Vagina (tissue), 2 donors: ENCODE data around the gene GATAD2A. TPM values are rescaled to one million over a fixed set of nuclear protein-coding genes. Genes with fewer than 3 reads are reported as not detected.

ENCODE experiments used
- DNase-seq, 2 donors: peaks; one replicate each; pipeline ENCODE4 v3.0.0-alpha.2; 2017; ENCODE audit errors: extremely low spot score in 2 of 2
- H3K27ac ChIP-seq: fragments of 200-600 bp; sonication (generic); one replicate; pipeline ENCODE4 v1.5.1; 2019
- H3K27me3 ChIP-seq: fragments of 200-600 bp; sonication (generic); one replicate; pipeline ENCODE4 v1.5.1; 2019
- H3K36me3 ChIP-seq, 2 donors: fragments of 200-600 bp; sonication (generic); one replicate each; pipeline ENCODE4 v1.5.1; 2017 to 2019
- H3K4me1 ChIP-seq: fragments of 200-600 bp; sonication (generic); one replicate; pipeline ENCODE4 v1.5.1; 2019
- H3K4me3 ChIP-seq, 2 donors: fragments of 200-600 bp; sonication (generic); 1 replicate in 1 of 2; 2 replicates in 1 of 2; pipeline ENCODE4 v1.5.1; 2016 to 2019
- H3K9me3 ChIP-seq: fragments of 200-600 bp; sonication (generic); one replicate; pipeline ENCODE4 v1.5.1; 2019
- POLR2A ChIP-seq, 2 donors: fragments of 450-650 bp; IDR thresholded peaks; one replicate each; pipeline ENCODE4 v1.6.1; 2017; ENCODE audit warnings: antibody characterized with exemption in 2 of 2, mild to moderate bottlenecking in 2 of 2, moderate library complexity in 2 of 2
- POLR2AphosphoS5 ChIP-seq, 2 donors: sonication (generic); formaldehyde crosslinking; IDR thresholded peaks; one replicate each; pipeline ENCODE4 v1.9.0; 2017; ENCODE audit warnings: antibody characterized with exemption in 2 of 2, mild to moderate bottlenecking in 2 of 2, low read depth in 1 of 2; ENCODE audit not compliant: insufficient read depth in 1 of 2
- intact Hi-C: fragments of 100-400 bp; cut with DNase I; formaldehyde crosslinking; loops from one replicate; pipeline ENCODE4 v1.15.1; 2023
- total RNA-seq: library from RNA; depleted of rRNA; stranded (reverse); fragments of >200 nt; gene quantifications from one replicate; pipeline ENCODE4 v1.2.3, GENCODE V29; 2016
- TF ChIP-seq, protein P1 (sequence below), 3 experiments: fragments of 450-650 bp in 2 of 3; fragments of 200-600 bp in 1 of 3; sonication (generic) in 1 of 3; IDR thresholded peaks; one replicate each; pipeline ENCODE4 v1.5.1; 2017 to 2019; ENCODE audit warnings: antibody characterized with exemption in 3 of 3, mild to moderate bottlenecking in 2 of 3, moderate library complexity in 2 of 3

Gene GATAD2A
- total RNA-seq, 1 donor from 2014 or later = 49.6 TPM

DNA sequence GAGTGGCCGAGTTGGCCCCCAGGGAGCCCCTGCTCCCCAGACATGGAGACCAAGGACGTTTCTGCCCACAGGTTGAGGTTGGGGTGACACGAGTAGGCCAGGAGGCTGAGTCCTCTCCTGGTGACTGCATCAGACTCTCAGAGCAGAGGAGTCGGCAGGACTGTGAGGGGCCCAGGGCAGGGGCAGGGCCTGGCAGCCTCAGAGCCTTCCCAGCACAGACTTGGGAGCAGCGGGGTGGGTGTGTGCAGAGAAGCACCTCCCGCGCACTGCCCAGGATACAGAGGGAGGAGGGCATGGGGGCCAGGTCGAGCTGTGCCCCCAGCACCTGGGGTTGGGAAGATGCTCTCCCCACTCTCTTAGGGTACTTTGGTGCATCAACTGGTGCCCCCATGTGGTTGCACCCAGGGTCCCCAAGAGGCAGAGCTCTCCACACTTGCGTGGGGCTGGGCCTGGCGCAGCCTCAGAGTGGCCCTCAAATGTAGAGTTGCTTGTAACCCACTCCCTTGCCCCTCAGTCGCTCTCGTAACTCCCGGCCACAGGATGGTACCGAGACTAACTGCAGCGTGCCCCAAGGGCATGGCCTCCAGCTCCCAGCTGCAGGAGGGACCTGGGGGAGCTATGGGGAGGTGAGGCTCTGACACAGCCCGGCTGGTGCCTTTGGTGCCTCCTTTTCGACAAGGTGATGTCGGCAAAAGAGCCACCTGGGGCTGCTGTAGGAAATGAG, 94.0 kb downstream of the GATAD2A start:
- no peak for DNase-seq
- Histone ChIP-seq H3K36me3 (peaks cover 0 to 74% of the 10 kb centered on the region in 2 donors), H3K27me3 (no peaks in the 10 kb centered on the region), H3K9me3 (no peaks in the 10 kb centered on the region), H3K27ac (no peak overlapping the region), H3K4me1 (no peaks in the 10 kb centered on the region), H3K4me3 (no peak overlapping the region)
- intact Hi-C loops = no loop called here
- TF ChIP-seq, protein P1, sequence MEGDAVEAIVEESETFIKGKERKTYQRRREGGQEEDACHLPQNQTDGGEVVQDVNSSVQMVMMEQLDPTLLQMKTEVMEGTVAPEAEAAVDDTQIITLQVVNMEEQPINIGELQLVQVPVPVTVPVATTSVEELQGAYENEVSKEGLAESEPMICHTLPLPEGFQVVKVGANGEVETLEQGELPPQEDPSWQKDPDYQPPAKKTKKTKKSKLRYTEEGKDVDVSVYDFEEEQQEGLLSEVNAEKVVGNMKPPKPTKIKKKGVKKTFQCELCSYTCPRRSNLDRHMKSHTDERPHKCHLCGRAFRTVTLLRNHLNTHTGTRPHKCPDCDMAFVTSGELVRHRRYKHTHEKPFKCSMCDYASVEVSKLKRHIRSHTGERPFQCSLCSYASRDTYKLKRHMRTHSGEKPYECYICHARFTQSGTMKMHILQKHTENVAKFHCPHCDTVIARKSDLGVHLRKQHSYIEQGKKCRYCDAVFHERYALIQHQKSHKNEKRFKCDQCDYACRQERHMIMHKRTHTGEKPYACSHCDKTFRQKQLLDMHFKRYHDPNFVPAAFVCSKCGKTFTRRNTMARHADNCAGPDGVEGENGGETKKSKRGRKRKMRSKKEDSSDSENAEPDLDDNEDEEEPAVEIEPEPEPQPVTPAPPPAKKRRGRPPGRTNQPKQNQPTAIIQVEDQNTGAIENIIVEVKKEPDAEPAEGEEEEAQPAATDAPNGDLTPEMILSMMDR (IDR thresholded peaks at IDR 0.05) = no peak
- no peak for TF ChIP-seq POLR2A (IDR thresholded peaks at IDR 0.05)
- TF ChIP-seq POLR2AphosphoS5 (IDR thresholded peaks at IDR 0.05; ENCODE audit: insufficient read depth in 1 of 2, low read depth in 1 of 2) = no peak

DNA sequence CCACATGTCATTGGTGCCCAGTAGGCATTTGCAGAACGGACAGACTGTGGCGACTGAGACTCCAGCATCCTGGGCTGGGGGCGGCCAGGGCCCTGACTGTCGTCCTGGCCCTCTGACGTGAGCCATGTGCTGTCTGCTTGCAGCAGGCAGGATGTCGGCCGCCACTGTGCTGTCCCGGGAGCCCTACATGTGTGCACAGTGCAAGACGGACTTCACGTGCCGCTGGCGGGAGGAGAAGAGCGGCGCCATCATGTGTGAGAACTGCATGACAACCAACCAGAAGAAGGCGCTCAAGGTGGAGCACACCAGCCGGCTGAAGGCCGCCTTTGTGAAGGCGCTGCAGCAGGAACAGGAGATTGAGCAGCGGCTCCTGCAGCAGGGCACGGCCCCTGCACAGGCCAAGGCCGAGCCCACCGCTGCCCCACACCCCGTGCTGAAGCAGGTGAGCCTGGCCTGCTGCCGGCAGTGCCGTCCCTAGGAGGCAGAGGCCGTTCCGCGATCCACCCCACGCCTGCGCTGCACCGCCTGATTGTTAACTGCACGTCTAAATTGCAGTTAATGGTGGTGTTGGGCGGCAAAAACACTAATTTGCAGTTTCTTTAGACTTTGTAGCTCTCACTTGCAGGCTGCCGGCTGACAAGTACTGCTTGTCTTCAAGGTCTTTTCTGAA, 95.6 kb downstream of the GATAD2A start:
- no peaks in the 10 kb centered on the region for H3K27me3 ChIP-seq
- no peak for TF ChIP-seq POLR2AphosphoS5 (IDR thresholded peaks at IDR 0.05; ENCODE audit: insufficient read depth in 1 of 2, low read depth in 1 of 2)
- TF ChIP-seq POLR2A (IDR thresholded peaks at IDR 0.05) = no peak
- TF ChIP-seq, protein P1 (IDR thresholded peaks at IDR 0.05) = no peak
- no peak overlapping the region for H3K27ac ChIP-seq
- intact Hi-C loops = no loop called here
- H3K9me3 ChIP-seq = no peaks in the 10 kb centered on the region
- H3K36me3 ChIP-seq = peaks cover 0 to 80% of the 10 kb centered on the region in 2 donors
- no peak overlapping the region for H3K4me3 ChIP-seq
- no peak for DNase-seq
- H3K4me1 ChIP-seq = no peaks in the 10 kb centered on the region

DNA sequence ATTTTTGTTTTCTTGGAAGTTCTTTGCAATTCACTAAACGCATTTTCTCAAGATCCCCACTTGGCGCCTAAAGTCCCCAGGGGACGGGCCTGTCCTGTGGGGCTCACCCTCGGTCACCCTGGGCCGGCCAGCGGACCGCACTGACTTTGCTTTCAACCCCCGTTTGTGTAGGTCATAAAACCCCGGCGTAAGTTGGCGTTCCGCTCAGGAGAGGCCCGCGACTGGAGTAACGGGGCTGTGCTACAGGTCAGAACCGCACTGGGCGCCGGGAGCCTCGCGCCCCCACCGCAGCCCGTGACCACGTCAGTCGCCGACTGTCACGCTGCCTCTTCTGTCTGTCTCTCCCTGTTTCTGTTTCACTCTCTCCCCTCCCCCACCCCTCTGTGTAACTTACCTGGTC, 96.3 kb downstream of the GATAD2A start:
- intact Hi-C loops = no loop called here
- Histone ChIP-seq H3K36me3 (peaks cover 0 to 74% of the 10 kb centered on the region in 2 donors), H3K4me1 (no peaks in the 10 kb centered on the region)

DNA sequence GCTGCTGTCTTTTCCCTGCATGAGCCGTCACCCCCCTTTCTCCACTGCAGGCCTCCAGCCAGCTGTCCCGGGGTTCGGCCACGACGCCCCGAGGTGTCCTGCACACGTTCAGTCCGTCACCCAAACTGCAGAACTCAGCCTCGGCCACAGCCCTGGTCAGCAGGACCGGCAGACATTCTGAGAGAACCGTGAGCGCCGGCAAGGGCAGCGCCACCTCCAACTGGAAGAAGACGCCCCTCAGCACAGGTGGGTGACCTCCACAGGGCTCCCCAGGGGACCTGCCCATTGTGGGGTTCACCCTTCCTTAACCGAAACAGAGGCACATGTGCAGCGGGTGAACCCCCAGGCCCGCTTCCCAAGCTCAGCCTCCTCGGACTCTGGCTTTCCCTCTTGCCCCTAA, 96.8 kb downstream of the GATAD2A start:
- Histone ChIP-seq H3K36me3 (peaks cover 0 to 69% of the 10 kb centered on the region in 2 donors), H3K27me3 (no peaks in the 10 kb centered on the region), H3K9me3 (no peaks in the 10 kb centered on the region), H3K4me3 (no peak overlapping the region), H3K4me1 (no peaks in the 10 kb centered on the region), H3K27ac (no peak overlapping the region)
- DNase-seq = no peak
- TF ChIP-seq POLR2A (IDR thresholded peaks at IDR 0.05) (no peak), POLR2AphosphoS5 (IDR thresholded peaks at IDR 0.05; ENCODE audit: insufficient read depth in 1 of 2, low read depth in 1 of 2) (no peak)
- TF ChIP-seq, protein P1 (IDR thresholded peaks at IDR 0.05) = no peak
- intact Hi-C loops = no loop called here

More for the DNA sequence above, 96.3 kb downstream of the GATAD2A start:
- no peak overlapping the region for H3K4me3 ChIP-seq
- H3K9me3 ChIP-seq = no peaks in the 10 kb centered on the region
- TF ChIP-seq POLR2A (IDR thresholded peaks at IDR 0.05) (no peak), POLR2AphosphoS5 (IDR thresholded peaks at IDR 0.05; ENCODE audit: insufficient read depth in 1 of 2, low read depth in 1 of 2) (no peak)
- TF ChIP-seq, protein P1 (IDR thresholded peaks at IDR 0.05) = no peak
- H3K27ac ChIP-seq = no peak overlapping the region
- DNase-seq = no peak
- no peaks in the 10 kb centered on the region for H3K27me3 ChIP-seq
